ENCODE results near the gene ENG.
"Not testable (repeated sequence)": the region's sequence is repeated elsewhere in the genome, so short reads cannot be mapped to it uniquely, and the experiment has no call there.

The ENG gene

DNA sequence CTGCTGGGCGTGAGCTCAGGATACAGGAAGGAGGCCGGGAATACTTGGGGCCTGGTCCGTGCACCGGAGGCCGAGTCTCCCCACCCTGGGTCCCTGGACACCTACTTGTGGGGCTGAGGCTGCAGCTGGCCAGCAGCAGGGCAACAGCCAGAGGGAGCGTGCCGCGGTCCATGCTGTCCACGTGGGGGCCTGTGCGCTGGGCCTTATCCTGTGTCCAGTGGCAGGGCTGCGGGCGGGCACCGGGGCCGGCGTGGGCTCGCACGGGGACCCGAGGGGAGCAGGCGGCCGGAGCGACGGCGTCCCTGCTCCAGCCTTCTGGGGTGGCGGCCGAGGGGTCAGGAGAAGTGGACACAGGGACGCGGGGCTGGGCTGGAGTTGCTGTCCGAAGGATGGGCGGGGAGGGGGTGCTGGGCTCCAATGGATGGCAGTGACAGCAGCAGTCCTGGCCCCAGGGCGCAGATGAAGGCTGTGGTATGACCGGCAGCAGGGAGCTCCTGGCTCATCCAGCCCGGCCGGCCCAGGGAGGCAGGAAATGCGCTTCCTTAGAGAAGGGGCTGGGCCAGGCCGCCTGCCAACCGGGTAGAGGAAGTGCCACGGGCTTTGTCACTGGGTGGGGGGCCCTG, at the start of gene ENG:
Gene ENG, minus strand, starts transcription at position 475 of the 623 bp plus-strand sequence. Its CDS starts 303 bp downstream, at position 172.
- DNase-seq: peak; percentile 56 to 78 (median 57)

DNA sequence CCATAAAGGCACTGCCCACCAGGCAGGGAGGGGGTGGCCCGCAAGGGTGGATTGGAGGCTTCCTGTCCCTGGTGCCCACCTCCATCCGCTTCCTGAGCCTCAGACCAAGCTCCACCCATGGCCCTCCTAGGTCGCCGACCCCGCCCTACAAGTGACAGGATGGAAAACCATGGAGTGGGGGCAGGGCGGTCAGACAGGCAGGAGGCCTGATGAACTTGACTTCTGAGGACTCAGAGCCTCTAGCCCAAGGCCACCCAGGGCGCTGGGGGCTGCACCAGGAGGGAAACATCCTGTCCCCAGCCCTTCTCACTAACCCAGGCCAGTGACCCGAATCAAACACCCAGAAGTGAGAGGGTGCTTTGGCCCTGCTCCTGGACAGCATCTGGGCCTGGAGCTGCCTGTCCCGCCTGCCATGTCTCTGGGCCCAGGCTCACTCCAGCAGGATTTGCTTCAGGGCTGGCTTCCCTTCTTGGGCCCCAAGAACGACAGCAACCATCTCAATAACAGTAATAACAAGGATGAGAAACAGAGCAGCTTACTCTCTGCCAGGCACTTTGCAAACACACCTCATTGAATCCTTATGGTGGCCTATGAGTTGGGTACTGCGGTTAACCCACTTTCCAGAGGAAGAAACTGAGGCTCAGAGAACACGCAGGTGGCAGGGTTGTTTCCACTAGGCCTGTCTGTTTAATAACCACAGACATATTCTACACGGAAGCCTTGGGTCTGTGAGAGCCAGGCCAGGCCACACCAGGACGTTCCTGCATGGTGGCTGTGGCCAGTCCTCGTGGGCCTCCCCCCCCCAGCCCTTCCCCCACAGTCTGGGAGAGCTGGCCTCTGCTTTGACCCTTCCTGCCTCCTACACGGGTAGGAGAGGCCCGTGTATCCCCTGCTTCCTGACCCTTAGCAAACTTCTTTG, 49.4 kb upstream of the ENG start:
- peak in 1 of 3 donors; percentile 45 for DNase-seq

DNA sequence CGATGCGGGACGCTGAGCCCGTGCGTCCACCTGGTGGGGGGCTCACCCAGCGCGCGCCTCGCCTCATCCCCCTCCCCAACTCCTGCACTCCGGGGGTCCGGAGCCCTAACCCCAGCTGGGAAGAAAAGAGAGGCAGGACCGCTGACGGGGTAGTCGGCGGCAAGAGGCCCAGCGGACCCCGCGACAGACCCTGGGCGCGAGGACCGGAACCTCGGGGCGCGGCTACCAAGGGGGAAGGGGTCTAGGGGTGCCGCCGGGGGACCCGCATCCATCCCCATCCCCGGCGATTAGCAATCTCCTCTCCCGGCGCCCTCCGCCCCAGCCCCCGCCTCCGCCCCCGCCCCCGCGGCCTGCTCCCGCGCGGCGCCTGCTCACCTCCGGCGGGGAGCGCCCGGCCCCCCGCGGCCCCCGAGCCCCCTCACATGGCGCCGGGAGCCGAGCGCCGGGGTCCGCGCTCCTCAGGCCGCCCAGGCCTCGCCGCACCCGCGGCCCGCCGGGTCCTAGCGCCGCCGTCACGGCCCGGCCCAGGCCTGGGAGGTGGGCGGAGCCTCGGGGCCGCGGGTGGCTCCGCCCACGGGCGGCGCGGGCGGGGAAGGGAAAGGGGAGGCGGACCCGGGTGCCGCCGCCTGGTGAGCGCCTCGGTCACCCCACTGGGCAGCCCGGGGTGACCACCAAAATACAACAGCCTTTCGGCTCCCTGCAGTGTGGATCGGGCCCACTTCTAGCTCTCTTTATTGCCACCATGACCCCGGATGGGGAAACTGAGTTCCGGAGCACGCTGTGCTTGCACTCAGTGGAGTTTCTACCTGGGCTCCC, 44.9 kb upstream of the ENG start, which contains the start of gene ST6GALNAC6:
Gene ST6GALNAC6, minus strand, starts transcription at position 476 of the 816 bp plus-strand sequence. CDS start 1,622 bp downstream, outside the sequence.
- peak; percentile 86 to 97 (median 94) for DNase-seq

DNA sequence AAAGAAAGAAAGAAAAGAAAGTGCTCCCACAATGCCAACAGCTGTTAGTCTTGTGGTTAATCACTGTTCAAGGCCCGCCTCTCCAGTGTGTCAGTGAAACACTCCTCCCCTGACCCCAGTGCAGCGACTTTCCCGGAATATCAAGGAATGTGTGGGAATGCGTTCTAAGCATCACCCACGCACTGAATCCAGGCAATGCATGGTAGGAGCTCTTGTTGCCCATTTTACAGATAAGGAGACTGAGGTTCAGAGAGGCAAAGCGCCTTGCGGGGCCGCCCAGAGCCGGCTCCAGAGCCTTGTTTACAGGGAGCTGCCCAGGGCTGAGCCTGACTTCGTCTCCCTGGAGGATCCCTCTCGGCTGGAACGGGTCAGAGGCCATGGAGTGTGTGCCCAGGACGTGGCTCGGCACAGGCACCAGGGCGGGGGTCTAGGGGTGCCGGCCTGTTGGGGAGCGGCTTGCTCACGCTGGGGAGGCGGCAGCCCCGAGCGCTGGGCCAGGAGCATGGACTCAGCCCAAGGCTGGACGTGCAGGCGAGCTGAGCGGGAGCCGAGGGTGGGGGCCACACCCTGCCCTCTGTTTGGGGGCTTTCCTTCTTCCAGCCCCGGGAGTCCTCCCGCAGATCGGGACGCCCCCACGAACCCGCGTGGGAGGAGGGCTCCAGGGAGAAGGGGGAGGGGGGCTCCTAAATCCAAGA, 44.1 kb upstream of the ENG start:
- DNase-seq: peak; percentile 61 to 80 (median 65)

DNA sequence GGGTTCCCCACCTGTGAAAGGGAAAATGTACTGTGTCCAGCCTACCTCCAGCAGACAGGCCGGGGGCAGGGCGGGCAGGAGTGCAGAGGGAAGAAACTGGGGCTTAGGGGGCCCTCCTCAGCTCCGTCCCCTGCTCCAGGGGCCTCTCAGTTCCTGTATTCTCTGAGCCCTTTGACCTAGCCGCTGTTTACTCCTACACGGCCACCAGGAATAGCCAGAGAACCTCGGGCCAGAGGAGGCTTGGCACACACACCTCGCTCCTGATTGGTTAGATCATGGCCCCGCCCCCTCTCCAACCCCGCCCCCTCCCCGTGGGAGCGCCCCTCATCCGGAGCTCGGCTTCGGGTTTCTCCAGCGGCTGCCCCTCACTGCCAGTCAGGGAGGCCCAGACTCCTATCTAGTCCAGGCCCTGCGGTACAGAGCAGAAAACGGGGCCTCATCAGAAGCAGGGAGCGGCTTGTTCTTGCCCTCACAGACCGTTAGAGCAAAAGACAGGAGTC, 42.8 kb upstream of the ENG start:
- peak; percentile 77 to 88 (median 82) for DNase-seq

- DNase-seq: no peak
These were observed 42.1 kb upstream of the ENG start for GRCh38 chr9:127896395-127897192.

- DNase-seq: no peak
These were observed 41.4 kb upstream of the ENG start for GRCh38 chr9:127895811-127896210.

DNA sequence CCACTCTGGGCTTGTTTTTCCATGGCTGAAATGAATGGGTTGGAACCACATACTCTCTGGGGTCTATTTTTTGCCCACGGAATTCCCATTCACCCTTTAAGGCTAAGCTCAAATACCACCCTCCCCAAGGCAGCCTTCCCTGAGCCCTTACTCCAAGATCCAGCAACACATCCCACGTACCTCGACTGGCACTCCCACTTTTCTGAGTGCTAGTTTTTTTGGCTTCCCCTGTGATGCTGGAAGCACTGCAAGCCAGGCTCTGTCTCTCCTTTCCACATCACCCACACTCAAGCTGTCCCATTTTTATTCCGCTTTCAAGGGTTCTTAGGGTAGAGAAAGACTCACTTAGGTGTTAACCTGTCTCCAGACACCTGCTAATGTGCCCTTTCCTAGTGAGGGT, 38.9 kb upstream of the ENG start:
- DNase-seq: no peak

GRCh38 chr9:127892831-127893230, 38.4 kb upstream of the ENG start:
- no peak for DNase-seq

DNA sequence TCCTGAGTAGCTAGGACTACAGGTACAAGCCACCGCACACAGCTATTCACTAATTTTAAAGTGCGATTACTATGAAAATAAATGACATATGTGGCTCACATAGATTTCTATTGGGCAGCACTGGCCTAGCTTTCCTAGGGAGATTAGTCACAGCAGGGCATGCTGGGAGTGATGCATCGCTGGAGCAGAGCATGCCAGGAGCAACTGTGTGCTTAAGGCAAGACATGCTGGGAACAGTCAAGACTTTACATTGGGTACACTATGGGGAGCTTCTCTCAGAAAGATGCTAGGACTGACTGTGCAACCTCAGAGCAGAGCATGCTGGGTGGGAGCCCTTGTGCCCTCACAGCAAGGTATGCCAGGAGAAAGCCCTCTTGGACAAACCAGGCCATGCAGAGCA, 35.6 kb upstream of the ENG start:
- DNase-seq: no peak

DNA sequence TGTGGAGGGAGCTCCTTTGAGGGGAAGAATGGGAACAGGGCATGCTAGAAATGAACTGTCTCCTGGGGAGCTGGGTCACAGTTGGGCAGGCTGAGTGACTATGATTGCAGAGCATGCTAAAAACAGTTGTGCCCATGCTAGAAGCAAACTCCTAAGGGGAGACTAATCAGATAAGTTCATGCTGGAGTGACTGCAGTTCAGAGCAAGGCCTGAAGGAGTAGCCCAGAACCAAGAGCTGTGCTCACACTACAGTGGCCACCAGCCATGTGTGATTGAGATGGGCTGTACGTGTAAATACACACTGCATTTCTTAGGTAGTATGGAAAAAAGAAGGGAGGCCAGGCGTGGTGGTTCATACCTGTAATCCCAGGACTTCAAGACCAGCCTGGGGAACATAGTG, 33.3 kb upstream of the ENG start:
- DNase-seq: no peak

DNA sequence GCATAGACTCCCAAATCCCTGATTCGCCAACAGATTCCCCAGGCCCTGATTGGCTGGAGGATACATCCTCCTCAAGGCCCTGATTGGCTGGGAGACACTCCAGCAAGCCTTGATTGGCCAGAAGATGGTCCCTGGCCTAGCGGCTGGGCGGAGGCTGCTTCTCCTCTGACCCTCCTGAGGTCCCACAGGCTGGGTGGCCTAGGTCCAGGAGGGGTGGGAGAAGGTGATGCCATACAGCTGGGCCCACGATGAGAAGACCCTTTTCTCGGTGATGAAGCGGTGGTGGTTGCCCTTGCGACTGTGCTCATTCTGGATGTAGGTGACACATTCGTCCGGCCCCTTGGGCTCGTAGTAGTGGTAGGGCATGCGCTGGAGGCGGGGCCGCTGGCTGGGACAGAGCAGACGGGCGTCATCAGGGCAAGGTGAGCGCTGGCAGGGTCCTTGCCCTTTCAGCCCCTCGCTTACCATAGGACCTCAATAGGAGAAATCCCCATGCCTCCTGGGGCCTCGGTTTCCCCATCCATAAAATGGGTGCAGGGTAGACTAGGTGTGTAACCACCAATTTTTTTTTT, 32.0 kb upstream of the ENG start:
- no peak for DNase-seq

DNA sequence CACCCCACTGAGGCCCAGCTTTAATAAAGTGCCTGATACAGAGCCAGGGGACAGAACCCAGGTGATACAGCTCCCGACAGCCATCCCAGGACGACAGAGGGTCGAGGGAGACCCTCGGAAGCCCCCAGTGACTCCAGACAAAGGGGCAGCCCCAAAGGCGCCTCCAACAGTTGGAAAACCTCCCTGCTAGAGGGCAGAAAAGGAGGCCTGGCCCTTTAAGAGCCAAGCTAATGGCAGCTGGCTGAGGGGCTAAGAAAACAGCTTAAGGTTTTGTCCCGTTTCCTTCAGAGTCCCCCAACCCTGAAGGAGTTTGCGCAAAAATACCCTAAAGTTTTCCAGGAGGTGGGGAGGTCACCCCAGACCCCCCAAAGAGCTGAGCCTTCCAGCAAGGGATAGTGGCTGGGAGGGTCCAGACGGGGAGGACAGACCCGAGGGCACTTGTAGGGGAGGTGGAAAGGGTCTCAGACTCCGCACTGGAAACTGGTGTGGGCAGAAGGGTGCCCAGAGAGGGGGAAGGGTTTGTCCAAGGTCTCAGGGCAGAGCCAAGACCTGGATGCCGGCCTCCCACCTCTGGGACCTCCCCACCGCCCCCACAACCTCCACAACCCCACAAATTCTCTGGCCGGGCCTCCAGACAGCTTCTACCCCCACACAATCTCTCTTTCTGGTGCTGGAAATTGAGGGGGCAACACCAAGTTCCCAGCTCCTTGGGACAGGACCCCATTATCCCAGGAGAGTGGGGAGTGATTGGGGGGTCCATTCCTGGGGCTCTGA, 31.2 kb upstream of the ENG start:
- no peak for DNase-seq

DNA sequence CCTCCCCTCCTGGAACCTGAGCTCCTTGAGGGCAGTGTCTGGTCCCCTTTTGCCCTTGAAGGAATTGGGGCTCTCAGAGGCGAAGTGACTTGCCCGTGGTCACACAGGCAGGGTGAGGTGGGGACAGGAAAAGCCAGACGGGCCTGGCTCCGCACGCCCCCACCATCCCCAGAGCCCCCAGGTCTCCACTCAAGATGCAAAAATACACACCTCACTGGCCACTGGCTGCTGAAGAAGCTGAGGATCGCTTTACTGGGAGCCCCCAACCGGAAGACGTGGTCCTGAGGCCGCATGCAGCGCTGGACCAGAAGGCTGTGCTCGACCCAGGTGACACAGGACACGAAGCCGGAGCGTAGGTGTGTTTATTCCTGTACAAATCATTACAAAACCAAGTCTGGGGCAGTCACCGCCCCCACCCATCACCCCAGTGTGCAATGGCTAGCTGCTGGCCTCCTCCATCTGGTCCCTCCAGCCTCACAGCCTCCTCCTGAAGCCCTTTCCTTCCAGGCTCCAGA, 30.6 kb upstream of the ENG start:
- DNase-seq: no peak

DNA sequence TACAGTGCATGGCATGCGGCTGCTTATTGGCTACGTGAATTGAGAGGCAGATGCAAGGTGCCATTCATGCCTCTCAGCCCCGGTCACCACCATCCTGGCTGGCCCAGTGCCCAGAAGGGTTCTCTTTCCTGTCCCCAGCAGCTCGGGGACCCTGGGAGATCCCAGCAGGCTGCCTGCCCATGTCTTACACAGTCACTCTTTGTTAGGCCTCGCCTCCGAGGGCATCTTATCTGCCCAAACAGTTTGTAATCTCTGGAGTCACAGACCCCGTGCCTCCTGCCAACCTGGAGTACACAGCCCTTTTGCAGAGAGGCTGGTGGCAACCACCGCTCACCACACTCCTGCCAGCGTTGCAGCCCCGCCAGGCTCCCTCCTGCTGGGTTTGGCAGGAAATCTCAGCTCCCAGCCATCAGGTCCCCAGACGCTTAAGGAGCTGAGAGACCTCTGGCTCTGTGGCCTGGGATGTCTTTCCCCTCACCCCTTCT, 30.0 kb upstream of the ENG start:
- DNase-seq: no peak

- no peak for DNase-seq
These were observed 29.5 kb upstream of the ENG start for GRCh38 chr9:127883959-127884358.

GRCh38 chr9:127881715-127882114, 27.3 kb upstream of the ENG start:
- DNase-seq: not testable (repeated sequence)

DNA sequence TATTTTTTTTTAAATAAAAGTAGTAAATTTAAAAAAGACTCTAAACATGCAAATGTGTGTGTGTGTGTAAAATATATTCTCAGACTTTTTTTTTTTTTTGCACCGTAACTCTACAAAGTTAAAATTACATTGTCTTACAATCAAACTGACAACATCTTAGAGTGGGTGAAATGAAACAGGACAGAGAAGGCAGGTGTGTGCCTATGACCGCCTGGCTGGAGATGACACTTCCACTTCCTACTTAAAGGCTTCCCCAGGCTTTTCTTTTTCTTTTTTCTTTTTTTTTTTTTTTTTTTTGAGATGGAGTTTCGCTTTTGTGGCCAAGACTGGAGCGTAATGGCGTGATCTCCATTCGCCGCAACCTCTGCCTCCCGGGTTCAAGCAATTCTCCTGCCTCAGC, 25.7 kb upstream of the ENG start:
- DNase-seq: no peak

GRCh38 chr9:127878652-127879390, 24.4 kb upstream of the ENG start:
- DNase-seq: peak; percentile 58 to 78 (median 66)
